Upper lobe of right lung (tissue), 1 donor: ENCODE results near the gene MYO16. TPM values are rescaled to one million over a fixed set of nuclear protein-coding genes. Genes with fewer than 3 reads are reported as not detected.

ENCODE experiments used
- ATAC-seq: fragments of 200-7000 bp; cut with Tn5 transposase; one replicate; pipeline ENCODE4 v1.9.1; 2020; ENCODE audit warnings: mild to moderate bottlenecking, moderate library complexity
- DNase-seq: peaks from one replicate; pipeline ENCODE4 v3.0.0-alpha.2; 2020
- H3K27ac ChIP-seq: fragments of 200-600 bp; one replicate; pipeline ENCODE4 v1.8.0; 2022
- H3K27me3 ChIP-seq: fragments of 200-600 bp; one replicate; pipeline ENCODE4 v1.8.0; 2022; ENCODE audit warnings: mild to moderate bottlenecking
- H3K36me3 ChIP-seq: fragments of 200-600 bp; one replicate; pipeline ENCODE4 v1.8.0; 2022
- H3K4me1 ChIP-seq: fragments of 200-600 bp; one replicate; pipeline ENCODE4 v1.8.0; 2022
- H3K4me3 ChIP-seq: fragments of 200-600 bp; one replicate; pipeline ENCODE4 v1.8.0; 2022; ENCODE audit warnings: mild to moderate bottlenecking
- H3K9me3 ChIP-seq: fragments of 200-600 bp; one replicate; pipeline ENCODE4 v1.8.0; 2022
- CTCF ChIP-seq: fragments of 200-600 bp; IDR thresholded peaks from one replicate; pipeline ENCODE4 v1.8.0; 2022; ENCODE audit warnings: antibody characterized with exemption
- intact Hi-C: fragments of 100-400 bp; cut with DNase I; formaldehyde crosslinking; loops from one replicate; pipeline ENCODE4 v1.11.0; 2022
- total RNA-seq: library from RNA; stranded (reverse); fragmentation: NEBNext Ultra II Directional; extraction: Animal tissue kit (Norgen Biotek cat#: 25700); gene quantifications from one replicate; pipeline ENCODE4 v1.2.1, GENCODE V29; 2021
- donor health status: DM: no; HTN: yes; CAD: no; lungs with severe emphysema.

MYO16 gene
- total RNA-seq, 1 donor from 2014 or later, result 0.46 TPM

DNA sequence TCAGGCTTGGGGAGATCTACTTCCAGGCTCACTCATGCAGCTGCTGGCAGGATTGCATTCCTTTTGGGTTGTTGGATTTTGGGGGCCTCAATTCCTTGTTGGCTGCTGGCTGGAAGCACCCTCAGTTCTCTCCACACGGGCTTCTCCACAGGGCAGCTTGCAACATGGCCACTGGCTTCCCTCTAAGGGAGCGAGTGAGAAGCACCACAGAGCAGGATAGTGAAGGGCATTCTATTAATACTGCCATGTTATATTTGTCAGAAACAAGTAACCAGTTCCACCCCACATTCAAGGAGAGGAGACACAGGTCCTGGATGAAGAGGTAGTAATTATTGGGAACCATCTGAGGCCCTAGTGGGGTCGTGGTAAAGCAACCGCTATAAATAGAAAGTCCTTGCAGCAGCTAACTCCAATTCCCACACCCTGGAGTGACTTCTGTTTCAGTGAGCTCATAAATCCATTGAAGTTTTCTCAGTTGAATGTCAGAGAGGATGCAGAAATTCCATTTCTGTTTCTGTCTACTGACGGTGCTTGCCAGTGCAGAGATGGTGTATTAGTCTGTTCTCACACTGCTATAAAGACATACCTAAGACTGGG is 598.0 kb downstream of the MYO16 start:
- ATAC-seq (no peak), DNase-seq (no peak)
- TF ChIP-seq CTCF, result no peak
- H3K27me3 ChIP-seq, result no peaks in the 10 kb centered on the region
- no peaks in the 10 kb centered on the region for H3K4me1 ChIP-seq
- H3K4me3 ChIP-seq, result no peak overlapping the region
- intact Hi-C loops, result no loop called here
- H3K36me3 ChIP-seq, result no peaks in the 10 kb centered on the region
- H3K27ac ChIP-seq, result no peak overlapping the region
- no peaks in the 10 kb centered on the region for H3K9me3 ChIP-seq

GRCh38 chr13:109228211-109228610 is 598.8 kb downstream of the MYO16 start:
- intact Hi-C loops, result no loop called here
- no peaks in the 10 kb centered on the region for H3K36me3 ChIP-seq
- no peak for TF ChIP-seq CTCF
- no peaks in the 10 kb centered on the region for H3K4me1 ChIP-seq
- no peaks in the 10 kb centered on the region for H3K27me3 ChIP-seq
- H3K27ac ChIP-seq, result no peak overlapping the region
- ATAC-seq (no peak), DNase-seq (no peak)
- no peaks in the 10 kb centered on the region for H3K9me3 ChIP-seq
- H3K4me3 ChIP-seq, result no peak overlapping the region

- Histone ChIP-seq H3K4me1 (no peaks in the 10 kb centered on the region), H3K9me3 (no peaks in the 10 kb centered on the region), H3K36me3 (no peaks in the 10 kb centered on the region), H3K4me3 (no peak overlapping the region), H3K27ac (no peak overlapping the region), H3K27me3 (no peaks in the 10 kb centered on the region)
- intact Hi-C loops, result no loop called here
- DNase-seq (no peak), ATAC-seq (no peak)
- TF ChIP-seq CTCF, result no peak
These were observed 602.5 kb downstream of the MYO16 start for GRCh38 chr13:109231888-109232287.

GRCh38 chr13:109233293-109233692 is 603.9 kb downstream of the MYO16 start:
- no peak overlapping the region for H3K27ac ChIP-seq
- no peak overlapping the region for H3K4me3 ChIP-seq
- TF ChIP-seq CTCF, result no peak
- H3K9me3 ChIP-seq, result no peaks in the 10 kb centered on the region
- intact Hi-C loops, result no loop called here
- peak; percentile 55 for ATAC-seq
- no peaks in the 10 kb centered on the region for H3K27me3 ChIP-seq
- H3K4me1 ChIP-seq, result no peaks in the 10 kb centered on the region
- H3K36me3 ChIP-seq, result no peaks in the 10 kb centered on the region
- DNase-seq, result no peak

- Histone ChIP-seq H3K9me3 (no peaks in the 10 kb centered on the region), H3K4me3 (no peak overlapping the region), H3K27ac (no peak overlapping the region), H3K36me3 (no peaks in the 10 kb centered on the region), H3K4me1 (no peaks in the 10 kb centered on the region), H3K27me3 (no peaks in the 10 kb centered on the region)
- ATAC-seq (no peak), DNase-seq (no peak)
- TF ChIP-seq CTCF, result no peak
- intact Hi-C loops, result no loop called here
These were observed 606.5 kb downstream of the MYO16 start for GRCh38 chr13:109235901-109236300.

GRCh38 chr13:109241160-109241559 is 611.7 kb downstream of the MYO16 start:
- DNase-seq (no peak), ATAC-seq (no peak)
- intact Hi-C loops, result no loop called here
- H3K4me3 ChIP-seq, result no peak overlapping the region
- no peak overlapping the region for H3K27ac ChIP-seq
- no peaks in the 10 kb centered on the region for H3K36me3 ChIP-seq
- H3K9me3 ChIP-seq, result no peaks in the 10 kb centered on the region
- no peak for TF ChIP-seq CTCF
- H3K4me1 ChIP-seq, result no peaks in the 10 kb centered on the region
- no peaks in the 10 kb centered on the region for H3K27me3 ChIP-seq
